Fibroblast of villous mesenchyme (primary cell): ENCODE results near the gene F12. TPM values are rescaled to one million over a fixed set of nuclear protein-coding genes. Genes with fewer than 3 reads are reported as not detected.

ENCODE experiments used
- DNase-seq: peaks from one replicate; pipeline ENCODE4 v3.0.0-alpha.2; 2010; ENCODE audit warnings: low read depth
- H3K4me3 ChIP-seq: 2 replicates; pipeline ENCODE4 v1.5.1; 2011; ENCODE audit warnings: low read depth, mild to moderate bottlenecking, low read length
- total RNA-seq: library from RNA; depleted of rRNA; stranded (reverse); fragments of >200 nt; gene quantifications from 2 replicates; pipeline ENCODE4 v1.2.3, GENCODE V29; 2012
- TF ChIP-seq, protein P1 (sequence below): IDR thresholded peaks from 2 replicates; pipeline ENCODE4 v1.5.1; 2012; ENCODE audit warnings: low read depth, mild to moderate bottlenecking, low read length; ENCODE audit not compliant: insufficient read depth

Gene F12
- total RNA-seq, 1 donor: 0.43 TPM

DNA sequence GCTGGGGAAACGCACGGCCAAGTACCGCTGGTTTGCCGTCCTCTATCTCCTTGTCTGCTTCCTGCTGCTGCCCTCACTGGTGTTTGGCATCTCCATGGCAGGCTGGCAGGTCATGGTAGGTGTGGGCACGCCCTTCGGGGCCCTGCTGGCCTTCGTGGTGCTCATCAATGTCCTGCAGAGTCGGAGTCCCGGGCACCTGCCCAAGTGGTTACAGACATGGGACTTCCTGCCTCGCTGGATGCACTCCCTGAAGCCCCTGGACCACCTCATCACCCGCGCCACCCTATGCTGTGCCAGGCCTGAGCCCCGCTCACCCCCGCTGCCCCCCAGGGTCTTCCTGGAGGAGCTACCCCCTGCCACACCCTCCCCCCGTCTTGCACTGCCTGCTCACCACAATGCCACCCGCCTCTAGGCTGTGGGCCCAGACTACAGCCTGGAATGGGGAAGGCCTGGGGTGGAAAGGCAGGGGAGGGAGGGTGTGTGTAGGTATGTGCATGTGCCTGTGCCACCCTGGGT, 11.4 kb downstream of the F12 start:
- H3K4me3 ChIP-seq: no peak overlapping the region
- DNase-seq: no peak
- TF ChIP-seq, protein P1, sequence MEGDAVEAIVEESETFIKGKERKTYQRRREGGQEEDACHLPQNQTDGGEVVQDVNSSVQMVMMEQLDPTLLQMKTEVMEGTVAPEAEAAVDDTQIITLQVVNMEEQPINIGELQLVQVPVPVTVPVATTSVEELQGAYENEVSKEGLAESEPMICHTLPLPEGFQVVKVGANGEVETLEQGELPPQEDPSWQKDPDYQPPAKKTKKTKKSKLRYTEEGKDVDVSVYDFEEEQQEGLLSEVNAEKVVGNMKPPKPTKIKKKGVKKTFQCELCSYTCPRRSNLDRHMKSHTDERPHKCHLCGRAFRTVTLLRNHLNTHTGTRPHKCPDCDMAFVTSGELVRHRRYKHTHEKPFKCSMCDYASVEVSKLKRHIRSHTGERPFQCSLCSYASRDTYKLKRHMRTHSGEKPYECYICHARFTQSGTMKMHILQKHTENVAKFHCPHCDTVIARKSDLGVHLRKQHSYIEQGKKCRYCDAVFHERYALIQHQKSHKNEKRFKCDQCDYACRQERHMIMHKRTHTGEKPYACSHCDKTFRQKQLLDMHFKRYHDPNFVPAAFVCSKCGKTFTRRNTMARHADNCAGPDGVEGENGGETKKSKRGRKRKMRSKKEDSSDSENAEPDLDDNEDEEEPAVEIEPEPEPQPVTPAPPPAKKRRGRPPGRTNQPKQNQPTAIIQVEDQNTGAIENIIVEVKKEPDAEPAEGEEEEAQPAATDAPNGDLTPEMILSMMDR: no peak

DNA sequence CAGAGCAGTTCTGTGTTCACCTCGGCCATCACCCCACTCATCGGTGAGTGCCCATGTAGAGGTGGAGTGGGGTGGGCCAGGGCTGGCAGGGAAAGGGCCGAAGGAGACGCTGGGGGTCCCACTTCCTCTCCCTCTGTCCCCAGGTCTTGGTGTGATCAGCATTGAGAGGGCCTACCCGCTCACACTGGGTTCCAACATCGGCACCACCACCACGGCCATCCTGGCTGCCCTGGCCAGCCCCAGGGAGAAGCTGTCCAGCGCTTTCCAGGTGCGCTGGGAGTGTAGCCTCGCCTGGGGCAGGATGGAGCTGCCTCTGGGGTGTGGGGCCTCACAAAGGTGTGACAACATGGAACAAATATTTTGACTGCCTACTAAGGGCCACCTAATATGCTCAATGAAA, 12.6 kb downstream of the F12 start:
- no peak overlapping the region for H3K4me3 ChIP-seq

DNA sequence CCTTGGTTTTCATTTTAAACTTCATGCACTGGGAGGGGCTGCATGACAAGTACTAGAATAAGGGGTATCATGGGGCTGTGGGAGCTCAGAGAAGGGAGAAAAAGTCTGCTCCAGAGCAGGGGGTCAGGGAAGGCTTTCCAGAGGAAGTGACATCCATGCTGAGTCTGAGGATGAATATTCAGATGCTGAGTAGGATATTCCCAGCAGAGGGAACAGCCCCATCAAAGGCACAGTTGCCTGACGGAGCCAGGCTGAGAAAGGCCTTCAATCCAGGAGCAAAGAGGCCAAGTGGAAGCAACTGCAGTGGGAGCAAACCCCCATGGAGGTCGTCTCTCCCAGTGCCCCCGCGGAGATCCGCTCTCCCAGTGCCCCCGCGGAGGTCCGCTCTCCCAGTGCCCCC, 13.3 kb downstream of the F12 start:
- no peak for DNase-seq
- TF ChIP-seq, protein P1: no peak
- H3K4me3 ChIP-seq: no peak overlapping the region

More for the DNA sequence above, 12.6 kb downstream of the F12 start:
- TF ChIP-seq, protein P1: no peak
- no peak for DNase-seq

DNA sequence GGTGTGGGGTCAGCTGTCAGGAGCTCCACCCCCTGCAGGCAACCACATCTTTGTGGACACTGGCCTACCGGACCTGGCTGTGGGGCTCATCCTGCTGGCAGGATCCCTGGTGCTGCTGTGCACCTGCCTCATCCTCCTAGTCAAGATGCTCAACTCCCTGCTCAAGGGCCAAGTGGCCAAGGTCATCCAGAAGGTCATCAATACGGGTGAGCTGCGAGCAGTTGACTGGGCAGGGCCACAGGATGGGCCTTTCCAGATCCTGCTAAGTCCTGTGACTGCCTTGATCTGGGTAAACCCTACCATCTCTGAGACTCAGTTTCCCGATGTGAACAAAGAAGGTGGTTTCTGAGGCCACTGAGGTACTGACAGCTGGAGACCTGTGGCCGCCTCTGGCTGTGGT, 15.4 kb downstream of the F12 start:
- TF ChIP-seq, protein P1: no peak
- no peak overlapping the region for H3K4me3 ChIP-seq
- no peak for DNase-seq

DNA sequence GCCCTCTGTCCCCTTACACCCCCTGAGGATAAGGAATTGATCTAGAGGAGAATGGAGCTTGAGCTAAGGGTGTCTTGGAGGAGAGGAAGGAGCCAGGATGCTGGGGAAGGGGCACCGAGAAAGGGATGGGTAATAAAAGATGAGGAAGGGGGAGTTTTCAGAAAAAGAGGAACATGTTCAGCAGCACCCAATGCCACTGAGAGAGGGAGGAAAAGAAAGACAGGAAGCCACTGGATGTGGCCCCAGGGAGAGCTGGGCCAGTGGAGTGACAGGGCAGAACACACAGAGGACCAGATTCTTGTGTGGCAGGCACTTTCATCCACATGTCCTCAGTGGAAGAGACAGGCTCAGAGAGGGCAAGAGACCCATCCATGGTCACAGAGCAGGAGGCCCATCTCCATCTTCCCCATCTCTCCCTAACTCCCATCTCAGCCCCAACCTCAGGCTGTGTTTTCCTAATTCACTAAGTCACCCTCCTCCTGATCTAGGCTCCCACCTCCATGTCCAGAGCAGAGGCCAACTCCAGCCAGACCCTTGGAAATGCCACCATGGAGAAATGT, 16.1 kb downstream of the F12 start:
- no peak for DNase-seq
- TF ChIP-seq, protein P1: no peak
- H3K4me3 ChIP-seq: no peak overlapping the region

DNA sequence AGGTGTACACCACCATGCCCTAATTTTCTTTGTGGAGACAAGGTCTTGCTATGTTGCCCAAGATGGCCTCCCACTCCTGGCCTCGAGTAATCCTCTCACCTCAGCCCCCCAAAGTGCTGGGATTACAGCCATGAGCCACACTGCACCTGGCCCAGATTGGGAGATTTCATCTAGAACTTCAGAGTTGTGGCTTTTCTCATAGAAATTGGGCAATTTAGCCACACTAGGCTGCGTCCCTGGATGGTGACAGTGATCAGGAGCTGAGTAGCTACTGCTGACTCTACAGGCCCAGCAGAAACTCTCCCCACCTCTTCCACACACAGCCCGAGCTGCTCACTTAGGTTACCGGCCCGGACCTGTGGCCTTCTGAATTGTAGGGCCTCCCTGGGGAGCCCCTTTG, 16.6 kb downstream of the F12 start:
- H3K4me3 ChIP-seq: no peak overlapping the region
- no peak for DNase-seq
- TF ChIP-seq, protein P1: no peak
